SK-N-DZ (cell line): ENCODE results near the gene PROSER3.
A peak's percentile ranks its signal among the peaks of the same experiment; 100 is the strongest.

Experiments
- DNase-seq: peaks from one replicate; pipeline ENCODE4 v3.0.0-alpha.2; 2015; ENCODE audit warnings: low spot score

The PROSER3 gene

GRCh38 chr19:35738021-35738886 is 19.7 kb upstream of the PROSER3 start:
- no peak for DNase-seq

- DNase-seq: no peak
Measured at GRCh38 chr19:35738887-35739229, 19.1 kb upstream of the PROSER3 start.

- DNase-seq: no peak
Measured at GRCh38 chr19:35739275-35740107, 18.5 kb upstream of the PROSER3 start.

GRCh38 chr19:35740108-35740422 is 17.9 kb upstream of the PROSER3 start:
- DNase-seq: no peak

GRCh38 chr19:35740423-35741202 is 17.4 kb upstream of the PROSER3 start:
- DNase-seq: peak; percentile 98

GRCh38 chr19:35741203-35741515 is 16.8 kb upstream of the PROSER3 start:
- no peak for DNase-seq

GRCh38 chr19:35742121-35742724 is 15.8 kb upstream of the PROSER3 start, which contains the start of gene IGFLR1:
Gene IGFLR1, minus strand, starts transcription at chr19:35742452. Its CDS starts 1,272 bp downstream, at chr19:35741180.
- DNase-seq: no peak

- no peak for DNase-seq
Measured at GRCh38 chr19:35743640-35744429, 14.1 kb upstream of the PROSER3 start.

GRCh38 chr19:35744430-35745327 is 13.3 kb upstream of the PROSER3 start:
- DNase-seq: peak; percentile 96

- DNase-seq: peak; percentile 98
Measured at GRCh38 chr19:35745328-35746086, 12.5 kb upstream of the PROSER3 start, which contains the start of the genes PSENEN and U2AF1L4. Gene PSENEN, plus strand, starts transcription at chr19:35745651. Its CDS starts 280 bp downstream, at chr19:35745931. Gene U2AF1L4, minus strand, starts transcription at chr19:35745418. Its CDS starts 27 bp downstream, at chr19:35745391.

GRCh38 chr19:35746087-35746462 is 11.9 kb upstream of the PROSER3 start:
- DNase-seq: no peak

GRCh38 chr19:35746531-35746930 is 11.4 kb upstream of the PROSER3 start:
- DNase-seq: no peak

GRCh38 chr19:35748106-35749020 is 9.6 kb upstream of the PROSER3 start, which contains the start of gene LIN37:
Gene LIN37, plus strand, starts transcription at chr19:35748576. Its CDS starts 149 bp downstream, at chr19:35748725.
- peak; percentile 98 for DNase-seq

- DNase-seq: no peak
Measured at GRCh38 chr19:35750167-35750566, 7.8 kb upstream of the PROSER3 start.

GRCh38 chr19:35751839-35752745 is 5.9 kb upstream of the PROSER3 start:
- no peak for DNase-seq

- no peak for DNase-seq
Measured at GRCh38 chr19:35752746-35753350, 5.1 kb upstream of the PROSER3 start.
